Hepatocyte (in vitro differentiated cells): ENCODE measurements around the gene MAST4. TPM values are rescaled to one million over a fixed set of nuclear protein-coding genes. Genes with fewer than 3 reads are reported as not detected.

ENCODE experiments used
- DNase-seq: peaks from one replicate; pipeline ENCODE4 v3.0.0-alpha.2; 2016; ENCODE audit warnings: low spot score
- H2AFZ ChIP-seq: fragments of 200-600 bp; sonication (generic); 2 replicates; pipeline ENCODE4 v1.6.0; 2016; ENCODE audit warnings: antibody characterized with exemption, mild to moderate bottlenecking
- H3K27ac ChIP-seq: fragments of 200-600 bp; sonication (generic); 2 replicates; pipeline ENCODE4 v1.5.1; 2016; ENCODE audit warnings: mild to moderate bottlenecking
- H3K27me3 ChIP-seq: fragments of 200-600 bp; sonication (generic); 2 replicates; pipeline ENCODE4 v1.6.1; 2016
- H3K36me3 ChIP-seq: fragments of 200-600 bp; sonication (generic); replicated peaks from 2 replicates; pipeline ENCODE4 v1.5.1; 2016; ENCODE audit warnings: low read depth; ENCODE audit not compliant: insufficient read depth
- H3K4me1 ChIP-seq: fragments of 200-600 bp; sonication (generic); 2 replicates; pipeline ENCODE4 v1.5.1; 2016; ENCODE audit warnings: mild to moderate bottlenecking, moderate library complexity; ENCODE audit not compliant: insufficient read depth
- H3K4me2 ChIP-seq: fragments of 200-600 bp; sonication (generic); 2 replicates; pipeline ENCODE4 v1.6.0; 2016
- H3K4me3 ChIP-seq: fragments of 200-600 bp; sonication (generic); 2 replicates; pipeline ENCODE4 v1.5.1; 2016; ENCODE audit warnings: mild to moderate bottlenecking
- H3K79me2 ChIP-seq: fragments of 200-600 bp; sonication (generic); 2 replicates; pipeline ENCODE4 v1.6.0; 2017; ENCODE audit warnings: mild to moderate bottlenecking
- H3K9me2 ChIP-seq: fragments of 200-600 bp; sonication (generic); replicated peaks from 2 replicates; pipeline ENCODE4 v1.6.0; 2017; ENCODE audit warnings: mild to moderate bottlenecking; ENCODE audit not compliant: insufficient read depth
- H3K9me3 ChIP-seq: fragments of 200-600 bp; sonication (generic); 2 replicates; pipeline ENCODE4 v1.5.1; 2016; ENCODE audit warnings: low read depth, mild to moderate bottlenecking
- H4K20me1 ChIP-seq: fragments of 200-600 bp; sonication (generic); 2 replicates; pipeline ENCODE4 v1.6.0; 2016; ENCODE audit warnings: mild to moderate bottlenecking; ENCODE audit not compliant: insufficient read depth, poor library complexity, severe bottlenecking
- EZH2 ChIP-seq: fragments of 200-600 bp; sonication (generic); IDR thresholded peaks from 2 replicates; pipeline ENCODE4 v1.6.1; 2016; ENCODE audit warnings: antibody characterized with exemption, mild to moderate bottlenecking, borderline replicate concordance
- EZH2phosphoT487 ChIP-seq: fragments of 200-600 bp; sonication (generic); IDR thresholded peaks from one replicate; pipeline ENCODE4 v1.6.1; 2018; ENCODE audit warnings: antibody characterized with exemption, mild to moderate bottlenecking, low read depth, moderate library complexity; ENCODE audit not compliant: unreplicated experiment, severe bottlenecking
- WGBS: methylation state at CpG from one replicate; pipeline ENCODE4 v1.1.6; 2016; ENCODE audit warnings: low lambda C conversion rate; ENCODE audit errors: missing lambda C conversion rate; 5-methylcytosine and 5-hydroxymethylcytosine counted together
- polyA plus RNA-seq: library from polyadenylated mRNA; unstranded; fragments of >200 nt; fragmentation: Nextera tagmentation; extraction: Ambion mirVana; gene quantifications from 2 replicates; pipeline ENCODE4 v1.2.1, GENCODE V29; 2016
- total RNA-seq: library from RNA; depleted of rRNA; stranded (reverse); fragments of >200 nt; gene quantifications from 2 replicates; pipeline ENCODE4 v1.2.3, GENCODE V29; 2014
- TF ChIP-seq, protein P1 (sequence below): fragments of 200-600 bp; sonication (generic); IDR thresholded peaks from 2 replicates; pipeline ENCODE4 v1.5.1; 2016; ENCODE audit warnings: antibody characterized with exemption, mild to moderate bottlenecking; ENCODE audit not compliant: poor library complexity

MAST4 gene
- total and polyA plus RNA-seq, 2 experiments from 2014 or later = 11.7 to 13.2 TPM

DNA sequence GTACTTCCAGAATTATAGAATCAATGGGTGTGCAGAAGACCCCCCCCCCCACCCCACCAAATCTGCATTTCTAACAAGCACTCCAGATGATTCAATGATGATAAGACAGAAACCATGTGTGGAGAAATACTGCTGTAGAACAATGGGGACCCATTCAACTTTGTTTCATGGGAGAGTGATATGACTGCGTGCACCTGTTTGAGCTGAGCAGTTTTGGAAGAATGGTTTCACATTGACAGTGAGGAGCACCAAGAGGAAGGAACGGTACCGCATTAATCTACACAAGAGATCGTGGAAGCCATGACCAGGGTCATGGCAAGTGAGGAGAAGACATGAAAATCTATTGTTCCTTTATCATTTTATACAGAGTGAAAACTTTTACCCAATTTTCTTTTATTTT is 397.7 kb downstream of the MAST4 start:
- H3K27me3 ChIP-seq = no peaks in the 10 kb centered on the region
- peaks cover 4% of the 10 kb centered on the region for H3K4me1 ChIP-seq
- no peak overlapping the region for H3K4me3 ChIP-seq
- H3K27ac ChIP-seq = no peak overlapping the region
- 95% methylated on average over 4 of the region's 4 CpGs for WGBS
- TF ChIP-seq, protein P1, sequence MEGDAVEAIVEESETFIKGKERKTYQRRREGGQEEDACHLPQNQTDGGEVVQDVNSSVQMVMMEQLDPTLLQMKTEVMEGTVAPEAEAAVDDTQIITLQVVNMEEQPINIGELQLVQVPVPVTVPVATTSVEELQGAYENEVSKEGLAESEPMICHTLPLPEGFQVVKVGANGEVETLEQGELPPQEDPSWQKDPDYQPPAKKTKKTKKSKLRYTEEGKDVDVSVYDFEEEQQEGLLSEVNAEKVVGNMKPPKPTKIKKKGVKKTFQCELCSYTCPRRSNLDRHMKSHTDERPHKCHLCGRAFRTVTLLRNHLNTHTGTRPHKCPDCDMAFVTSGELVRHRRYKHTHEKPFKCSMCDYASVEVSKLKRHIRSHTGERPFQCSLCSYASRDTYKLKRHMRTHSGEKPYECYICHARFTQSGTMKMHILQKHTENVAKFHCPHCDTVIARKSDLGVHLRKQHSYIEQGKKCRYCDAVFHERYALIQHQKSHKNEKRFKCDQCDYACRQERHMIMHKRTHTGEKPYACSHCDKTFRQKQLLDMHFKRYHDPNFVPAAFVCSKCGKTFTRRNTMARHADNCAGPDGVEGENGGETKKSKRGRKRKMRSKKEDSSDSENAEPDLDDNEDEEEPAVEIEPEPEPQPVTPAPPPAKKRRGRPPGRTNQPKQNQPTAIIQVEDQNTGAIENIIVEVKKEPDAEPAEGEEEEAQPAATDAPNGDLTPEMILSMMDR = no peak
- no peak for TF ChIP-seq EZH2
- DNase-seq = no peak
- no peaks in the 10 kb centered on the region for H3K9me3 ChIP-seq
- no peak overlapping the region for H2AFZ ChIP-seq
- H3K9me2 ChIP-seq = no peaks in the 10 kb centered on the region
- no peak overlapping the region for H3K4me2 ChIP-seq
- no peaks in the 10 kb centered on the region for H3K36me3 ChIP-seq
- H4K20me1 ChIP-seq = no peaks in the 10 kb centered on the region
- no peaks in the 10 kb centered on the region for H3K79me2 ChIP-seq

DNA sequence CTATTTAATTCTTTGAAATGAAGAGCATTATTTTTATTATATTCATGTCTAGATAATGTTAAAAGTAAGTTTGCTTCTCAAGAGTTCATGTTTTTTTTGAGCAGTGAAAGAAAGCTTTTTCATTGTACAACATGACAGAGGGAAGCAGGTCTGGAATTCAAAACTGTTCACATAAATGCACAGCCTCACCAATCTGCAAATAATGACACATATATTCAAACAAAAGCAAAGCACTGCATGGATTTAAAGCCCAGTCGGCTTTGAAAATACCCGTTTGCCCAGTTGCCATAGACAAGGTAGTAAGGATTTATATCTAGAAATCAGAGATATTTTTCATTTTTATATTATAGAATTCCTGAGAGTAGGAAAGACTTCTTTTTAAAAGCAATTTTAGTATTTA is 398.6 kb downstream of the MAST4 start:
- H3K79me2 ChIP-seq = no peaks in the 10 kb centered on the region
- H3K9me2 ChIP-seq = no peaks in the 10 kb centered on the region
- peak overlapping the region; percentile 37 for H3K27ac ChIP-seq
- WGBS = 75% methylated on average over 2 of the region's 2 CpGs
- H3K4me2 ChIP-seq = peak overlapping the region; percentile 8
- no peaks in the 10 kb centered on the region for H3K36me3 ChIP-seq
- no peak for DNase-seq
- H3K27me3 ChIP-seq = no peaks in the 10 kb centered on the region
- TF ChIP-seq EZH2phosphoT487 (no peak), EZH2 (no peak)
- TF ChIP-seq, protein P1 = no peak
- H3K9me3 ChIP-seq = no peaks in the 10 kb centered on the region
- H3K4me1 ChIP-seq = peaks cover 4% of the 10 kb centered on the region
- H2AFZ ChIP-seq = no peak overlapping the region
- H4K20me1 ChIP-seq = no peaks in the 10 kb centered on the region
- H3K4me3 ChIP-seq = no peak overlapping the region

DNA sequence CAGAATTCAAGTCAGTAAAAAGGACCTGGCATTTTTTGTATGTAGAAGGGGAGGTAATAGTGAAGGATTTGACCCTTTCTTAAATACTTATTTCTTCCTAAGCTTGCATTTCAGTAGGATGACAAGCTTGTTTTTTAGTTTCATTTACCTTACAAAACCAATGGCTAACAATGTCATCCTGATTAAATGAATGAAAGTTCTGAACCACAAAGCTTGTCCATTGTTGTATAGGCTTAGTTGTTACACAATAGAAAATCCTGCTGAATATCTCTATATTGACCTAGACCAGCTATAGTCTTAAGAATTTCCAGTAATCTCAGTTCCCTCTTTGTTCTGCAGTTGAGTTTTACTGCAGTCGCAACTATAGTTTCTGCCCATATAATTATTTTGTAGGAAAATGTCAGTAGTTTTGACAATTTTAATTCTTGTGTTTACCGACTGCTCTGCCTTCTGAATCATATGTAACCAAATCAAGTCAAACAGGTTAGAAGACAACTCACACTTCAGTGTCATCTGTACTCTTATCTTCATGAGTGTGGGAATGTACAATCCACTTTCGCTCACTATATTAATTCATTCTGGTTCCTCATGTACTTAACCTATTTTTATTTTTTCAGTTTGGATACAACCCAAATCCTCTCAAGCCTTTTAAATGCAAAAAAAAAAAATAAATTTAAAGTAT is 404.7 kb downstream of the MAST4 start:
- no peaks in the 10 kb centered on the region for H3K36me3 ChIP-seq
- no peak for TF ChIP-seq EZH2phosphoT487
- no peak for TF ChIP-seq EZH2
- TF ChIP-seq, protein P1 = no peak
- H3K27ac ChIP-seq = no peak overlapping the region
- H3K9me2 ChIP-seq = no peaks in the 10 kb centered on the region
- no peaks in the 10 kb centered on the region for H3K27me3 ChIP-seq
- H3K4me1 ChIP-seq = peaks cover 12% of the 10 kb centered on the region
- no peaks in the 10 kb centered on the region for H4K20me1 ChIP-seq
- no peak for DNase-seq
- H3K4me3 ChIP-seq = no peak overlapping the region
- no peak overlapping the region for H2AFZ ChIP-seq
- H3K4me2 ChIP-seq = no peak overlapping the region
- H3K79me2 ChIP-seq = peaks cover 9% of the 10 kb centered on the region
- 85% methylated on average over 3 of the region's 3 CpGs for WGBS
- H3K9me3 ChIP-seq = no peaks in the 10 kb centered on the region
